PC-9 (cell line): ENCODE data around the gene GAS5. TPM values are rescaled to one million over a fixed set of nuclear protein-coding genes. Genes with fewer than 3 reads are reported as not detected.
"Not testable (repeated sequence)": the region's sequence is repeated elsewhere in the genome, so short reads cannot be mapped to it uniquely, and the experiment has no call there.

ENCODE experiments used
- BruUV-seq: library from RNA; stranded (reverse); fragments of 400-500 nt; replicated peaks from 2 replicates; lab custom pipeline; 2021; lab: Mats Ljungman, UMichigan
- CTCF ChIA-PET: fragments of 300-600 bp; sonication (Branson Sonifier 250); formaldehyde crosslinking; loops from one replicate; lab custom pipeline; 2022; ENCODE audit warnings: antibody characterized with exemption; lab: Charles Lee
- POLR2A ChIA-PET: fragments of 300-600 bp; sonication (Branson Sonifier 250); formaldehyde crosslinking; loops from one replicate; lab custom pipeline; 2022; ENCODE audit warnings: antibody characterized with exemption; ENCODE audit not compliant: unreplicated experiment; lab: Charles Lee
- DNase-seq, 2 experiments: peaks; one replicate each; pipeline versions ENCODE4 v3.0.0 to v3.0.0-alpha.2; 2015 to 2022; ENCODE audit warnings: mixed read lengths in 1 of 2
- H2AFZ ChIP-seq: fragments of 200-600 bp; sonication (generic); 2 replicates; pipeline ENCODE4 v1.8.1; 2017; ENCODE audit warnings: antibody characterized with exemption
- H3F3A ChIP-seq: fragments of 200-600 bp; sonication (generic); 2 replicates; pipeline ENCODE4 v1.8.1; 2017; ENCODE audit warnings: antibody characterized with exemption, mild to moderate bottlenecking, low read depth; ENCODE audit not compliant: insufficient read depth
- H3K27ac ChIP-seq: fragments of 200-600 bp; sonication (generic); 2 replicates; pipeline ENCODE4 v1.6.1; 2016; ENCODE audit warnings: mixed run types
- H3K27me3 ChIP-seq: fragments of 200-600 bp; sonication (generic); 2 replicates; pipeline ENCODE4 v1.6.1; 2016; ENCODE audit warnings: low read depth, mixed run types; ENCODE audit not compliant: insufficient read depth
- H3K36me3 ChIP-seq: fragments of 200-600 bp; sonication (generic); 2 replicates; pipeline ENCODE4 v1.6.1; 2016; ENCODE audit warnings: low read depth, mixed run types
- H3K4me1 ChIP-seq: fragments of 200-600 bp; sonication (generic); replicated peaks from 2 replicates; pipeline ENCODE4 v1.6.1; 2016; ENCODE audit warnings: mixed run types; ENCODE audit not compliant: insufficient read depth
- H3K4me2 ChIP-seq: fragments of 200-600 bp; sonication (generic); 2 replicates; pipeline ENCODE4 v1.6.1; 2017; ENCODE audit warnings: mixed run types
- H3K4me3 ChIP-seq: fragments of 200-600 bp; sonication (generic); 2 replicates; pipeline ENCODE4 v1.6.1; 2016; ENCODE audit warnings: mixed run types
- H3K79me2 ChIP-seq: fragments of 200-600 bp; sonication (generic); 2 replicates; pipeline ENCODE4 v1.6.1; 2017; ENCODE audit warnings: low read depth, mixed run types
- H3K9me2 ChIP-seq: fragments of 200-600 bp; sonication (generic); 2 replicates; pipeline ENCODE4 v1.8.1; 2017; ENCODE audit warnings: mild to moderate bottlenecking; ENCODE audit not compliant: insufficient read depth
- H3K9me3 ChIP-seq: fragments of 200-600 bp; sonication (generic); 2 replicates; pipeline ENCODE4 v1.8.1; 2016; ENCODE audit warnings: low read depth; ENCODE audit not compliant: insufficient read depth
- H4K20me1 ChIP-seq: fragments of 200-600 bp; sonication (generic); 2 replicates; pipeline ENCODE4 v1.8.1; 2017; ENCODE audit not compliant: insufficient read depth
- EZH2 ChIP-seq: fragments of 200-600 bp; sonication (generic); IDR thresholded peaks from 2 replicates; pipeline ENCODE4 v1.8.0; 2017; ENCODE audit warnings: antibody characterized with exemption, low read depth
- intact Hi-C: fragments of 100-400 bp; cut with micrococcal nuclease; formaldehyde crosslinking; loops from one replicate; pipeline ENCODE4 v1.10.0; 2022; ENCODE audit not compliant: unreplicated experiment
- total RNA-seq: library from RNA; stranded (reverse); gene quantifications from 2 replicates; pipeline ENCODE4 v1.2.3, GENCODE V29; 2021
- TF ChIP-seq, protein P1 (sequence below): fragments of 200-600 bp; sonication (generic); conservative IDR thresholded peaks from 2 replicates; pipeline ENCODE4 v1.6.1; 2017; ENCODE audit warnings: mixed run types, antibody characterized with exemption, mild to moderate bottlenecking, moderate library complexity

GAS5 gene
- total RNA-seq, 1 experiment from 2014 or later = 234 TPM

DNA sequence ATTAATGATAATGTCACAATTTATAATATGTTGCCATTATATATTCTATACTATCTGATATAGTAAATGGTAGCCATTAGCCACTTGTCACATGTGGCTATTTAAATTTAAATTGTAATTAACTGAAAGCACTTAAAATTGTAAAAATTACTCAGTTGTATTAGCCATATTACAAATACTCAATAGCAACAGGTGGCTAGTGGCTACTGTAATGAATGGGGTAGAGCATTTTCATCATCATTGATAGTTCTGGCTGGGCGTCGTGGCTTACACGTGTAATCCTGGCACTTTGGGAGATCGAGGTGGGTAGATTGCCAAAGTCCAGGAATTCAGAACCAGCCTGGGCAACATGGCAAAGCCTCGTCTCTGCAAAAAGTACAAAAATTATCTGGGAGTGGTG, 16.9 kb upstream of the GAS5 start:
- H3K4me2 ChIP-seq = no peak overlapping the region
- ChIA-PET POLR2A (no interaction called here), CTCF (no interaction called here)
- 0 out of 2 replicates have a peak, but pooled peaks cover 4% of the 10 kb centered on the region for H3K36me3 ChIP-seq
- no peaks in the 10 kb centered on the region for H4K20me1 ChIP-seq
- H3K9me3 ChIP-seq = no peaks in the 10 kb centered on the region
- H3K27me3 ChIP-seq = no peaks in the 10 kb centered on the region
- H3F3A ChIP-seq = 0 out of 2 replicates have a peak, but pooled peaks cover 3% of the 10 kb centered on the region
- TF ChIP-seq, protein P1, sequence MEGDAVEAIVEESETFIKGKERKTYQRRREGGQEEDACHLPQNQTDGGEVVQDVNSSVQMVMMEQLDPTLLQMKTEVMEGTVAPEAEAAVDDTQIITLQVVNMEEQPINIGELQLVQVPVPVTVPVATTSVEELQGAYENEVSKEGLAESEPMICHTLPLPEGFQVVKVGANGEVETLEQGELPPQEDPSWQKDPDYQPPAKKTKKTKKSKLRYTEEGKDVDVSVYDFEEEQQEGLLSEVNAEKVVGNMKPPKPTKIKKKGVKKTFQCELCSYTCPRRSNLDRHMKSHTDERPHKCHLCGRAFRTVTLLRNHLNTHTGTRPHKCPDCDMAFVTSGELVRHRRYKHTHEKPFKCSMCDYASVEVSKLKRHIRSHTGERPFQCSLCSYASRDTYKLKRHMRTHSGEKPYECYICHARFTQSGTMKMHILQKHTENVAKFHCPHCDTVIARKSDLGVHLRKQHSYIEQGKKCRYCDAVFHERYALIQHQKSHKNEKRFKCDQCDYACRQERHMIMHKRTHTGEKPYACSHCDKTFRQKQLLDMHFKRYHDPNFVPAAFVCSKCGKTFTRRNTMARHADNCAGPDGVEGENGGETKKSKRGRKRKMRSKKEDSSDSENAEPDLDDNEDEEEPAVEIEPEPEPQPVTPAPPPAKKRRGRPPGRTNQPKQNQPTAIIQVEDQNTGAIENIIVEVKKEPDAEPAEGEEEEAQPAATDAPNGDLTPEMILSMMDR = no peak
- intact Hi-C loops = no loop called here
- H3K9me2 ChIP-seq = no peaks in the 10 kb centered on the region
- H3K4me3 ChIP-seq = no peak overlapping the region
- no TSS peak for BruUV-seq
- no peaks in the 10 kb centered on the region for H3K4me1 ChIP-seq
- H2AFZ ChIP-seq = no peak overlapping the region
- H3K79me2 ChIP-seq = no peaks in the 10 kb centered on the region
- no peak overlapping the region for H3K27ac ChIP-seq
- DNase-seq = no peak

DNA sequence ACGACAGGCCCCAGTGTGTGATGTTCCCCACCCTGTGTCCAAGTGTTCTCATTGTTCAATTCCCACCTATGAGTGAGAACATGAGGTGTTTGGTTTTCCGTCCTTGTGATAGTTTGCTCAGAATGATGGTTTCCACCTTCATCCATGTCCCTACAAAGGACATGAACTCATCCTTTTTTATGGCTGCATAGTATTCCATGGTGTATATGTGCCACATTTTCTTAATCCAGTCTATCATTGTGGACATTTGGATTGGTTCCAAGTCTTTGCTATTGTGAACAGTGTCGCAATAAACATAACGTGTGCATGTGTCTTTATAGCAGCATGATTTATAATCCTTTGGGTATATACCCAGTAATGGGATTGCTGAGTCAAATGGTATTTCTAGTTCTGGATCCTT, 13.3 kb upstream of the GAS5 start:
- DNase-seq, H3K79me2 ChIP-seq, H2AFZ ChIP-seq, H3K27ac ChIP-seq, H3K36me3 ChIP-seq, H3K9me2 ChIP-seq, H3K4me1 ChIP-seq, H3K4me3 ChIP-seq, H4K20me1 ChIP-seq, intact Hi-C loops, POLR2A ChIA-PET, H3F3A ChIP-seq, H3K27me3 ChIP-seq, BruUV-seq, H3K9me3 ChIP-seq, CTCF ChIA-PET, H3K4me2 ChIP-seq: not testable (repeated sequence)

DNA sequence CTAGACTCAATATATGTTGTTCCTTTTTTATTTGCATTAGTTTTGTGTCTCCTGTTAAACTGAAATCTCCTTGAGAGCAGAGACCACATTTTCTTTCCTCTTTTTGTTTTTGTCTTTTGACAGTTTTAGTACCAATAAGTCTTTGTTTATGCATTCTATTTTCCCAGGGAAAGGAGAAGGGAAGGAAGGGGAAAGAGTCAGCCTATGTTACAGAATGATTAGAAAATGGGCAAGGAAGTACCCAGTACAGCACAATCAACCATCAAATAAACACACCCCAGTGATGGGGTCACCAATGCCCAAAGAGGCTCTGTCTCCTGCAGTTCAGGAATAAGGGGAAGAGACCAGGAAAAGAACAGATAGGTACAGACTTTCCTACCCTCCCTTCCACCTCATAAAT, 10.5 kb upstream of the GAS5 start:
- Histone ChIP-seq H3K79me2 (no peaks in the 10 kb centered on the region), H3K27me3 (no peaks in the 10 kb centered on the region), H3K4me1 (no peaks in the 10 kb centered on the region), H3K9me2 (no peaks in the 10 kb centered on the region), H3K9me3 (no peaks in the 10 kb centered on the region), H3K4me3 (no peak overlapping the region), H3F3A (0 out of 2 replicates have a peak, but pooled peaks cover 3% of the 10 kb centered on the region), H3K36me3 (no peaks in the 10 kb centered on the region), H2AFZ (no peak overlapping the region), H3K27ac (no peak overlapping the region), H3K4me2 (no peak overlapping the region), H4K20me1 (no peaks in the 10 kb centered on the region)
- TF ChIP-seq, protein P1 = no peak
- no peak for TF ChIP-seq EZH2
- POLR2A ChIA-PET = no interaction called here
- no peak for DNase-seq
- CTCF ChIA-PET = no interaction called here
- BruUV-seq = no TSS peak
- intact Hi-C loops = no loop called here

DNA sequence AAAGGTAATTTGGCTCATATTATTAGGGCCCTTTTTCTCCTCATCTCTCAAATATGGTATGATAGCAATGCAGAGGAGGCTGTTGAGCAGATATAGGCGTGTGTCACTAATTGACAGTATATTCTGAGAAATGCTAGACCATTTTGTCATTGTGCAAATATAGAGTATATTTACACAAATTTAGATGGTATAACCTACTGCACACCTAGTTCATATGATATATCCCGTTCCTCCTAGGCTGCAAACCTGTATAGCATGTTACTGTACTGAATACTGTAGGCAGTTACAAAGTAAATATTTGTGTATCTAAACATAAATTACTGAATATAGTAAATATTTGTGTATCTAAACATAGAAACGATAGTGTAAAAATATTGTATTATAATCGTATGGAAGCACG, 8.9 kb upstream of the GAS5 start:
- ChIA-PET POLR2A (no interaction called here), CTCF (no interaction called here)
- no peaks in the 10 kb centered on the region for H3K9me2 ChIP-seq
- no peak overlapping the region for H3K4me3 ChIP-seq
- H3K9me3 ChIP-seq = no peaks in the 10 kb centered on the region
- H3K4me1 ChIP-seq = no peaks in the 10 kb centered on the region
- no peak overlapping the region for H2AFZ ChIP-seq
- H3F3A ChIP-seq = 0 out of 2 replicates have a peak, but pooled peaks cover 3% of the 10 kb centered on the region
- intact Hi-C loops = no loop called here
- no peak overlapping the region for H3K27ac ChIP-seq
- no peak for DNase-seq
- no peak for TF ChIP-seq EZH2
- TF ChIP-seq, protein P1 = no peak
- no TSS peak for BruUV-seq
- no peaks in the 10 kb centered on the region for H4K20me1 ChIP-seq
- H3K4me2 ChIP-seq = no peak overlapping the region
- no peaks in the 10 kb centered on the region for H3K27me3 ChIP-seq
- no peaks in the 10 kb centered on the region for H3K79me2 ChIP-seq
- no peaks in the 10 kb centered on the region for H3K36me3 ChIP-seq
